Cardiac muscle cell (in vitro differentiated cells and primary cell): ENCODE data around the gene TBX6. TPM values are rescaled to one million over a fixed set of nuclear protein-coding genes. Genes with fewer than 3 reads are reported as not detected.

Experiments used
- DNase-seq, 2 donors: peaks; one replicate each; pipeline versions ENCODE4 v3.0.0 to v3.0.0-alpha.2; 2010 to 2017; ENCODE audit warnings: low read depth in 1 of 2, low spot score in 1 of 2
- H3K27ac ChIP-seq: fragments of 200-600 bp; sonication (generic); 2 replicates; pipeline ENCODE4 v1.5.1; 2016
- H3K27me3 ChIP-seq: fragments of 200-600 bp; sonication (generic); 2 replicates; pipeline ENCODE4 v1.6.0; 2016; ENCODE audit warnings: control low read depth
- H3K36me3 ChIP-seq: fragments of 200-600 bp; sonication (generic); 2 replicates; pipeline ENCODE4 v1.5.1; 2016; ENCODE audit warnings: control low read depth
- H3K4me1 ChIP-seq: fragments of 200-600 bp; sonication (generic); 2 replicates; pipeline ENCODE4 v1.8.1; 2017; ENCODE audit warnings: low read depth, mild to moderate bottlenecking, mixed run types
- H3K4me3 ChIP-seq: fragments of 200-600 bp; sonication (generic); 2 replicates; pipeline ENCODE4 v1.5.1; 2016; ENCODE audit warnings: mild to moderate bottlenecking
- H3K9me3 ChIP-seq: fragments of 200-600 bp; sonication (generic); 2 replicates; pipeline ENCODE4 v1.5.1; 2017; ENCODE audit warnings: low read depth, mild to moderate bottlenecking, control low read depth
- CTCF ChIP-seq: IDR thresholded peaks from 2 replicates; pipeline ENCODE4 v1.5.1; 2012; ENCODE audit warnings: low read depth, mild to moderate bottlenecking, low read length
- polyA plus RNA-seq: library from polyadenylated mRNA; unstranded; fragments of >200 nt; fragmentation: Nextera tagmentation; extraction: Ambion mirVana; gene quantifications from 2 replicates; pipeline ENCODE4 v1.2.1, GENCODE V29; 2016
- total RNA-seq: library from RNA; depleted of rRNA; stranded (reverse); fragments of >200 nt; gene quantifications from 2 replicates; pipeline ENCODE4 v1.2.3, GENCODE V29; 2016

TBX6 gene
- total and polyA plus RNA-seq, 2 experiments from 2014 or later = 2.2 to 5.0 TPM

- DNase-seq = no peak
- no peaks in the 10 kb centered on the region for H3K27me3 ChIP-seq
- peaks cover 5% of the 10 kb centered on the region for H3K4me1 ChIP-seq
- TF ChIP-seq CTCF = no peak
- peak overlapping the region; percentile 37 for H3K4me3 ChIP-seq
- no peaks in the 10 kb centered on the region for H3K36me3 ChIP-seq
- H3K27ac ChIP-seq = peak overlapping the region; percentile 81
- no peaks in the 10 kb centered on the region for H3K9me3 ChIP-seq
Measured at GRCh38 chr16:30095166-30096078, 3.7 kb upstream of the TBX6 start.

GRCh38 chr16:30094541-30095165, 2.9 kb upstream of the TBX6 start:
- Histone ChIP-seq H3K9me3 (no peaks in the 10 kb centered on the region), H3K4me1 (peaks cover 5% of the 10 kb centered on the region), H3K4me3 (no peak overlapping the region), H3K27ac (no peak overlapping the region), H3K27me3 (no peaks in the 10 kb centered on the region), H3K36me3 (no peaks in the 10 kb centered on the region)
- DNase-seq = no peak
- TF ChIP-seq CTCF = no peak

GRCh38 chr16:30092373-30093010, 768 bp upstream of the TBX6 start:
- peak; percentile 69 to 84 for DNase-seq
- peak; percentile 75 for TF ChIP-seq CTCF
- Histone ChIP-seq H3K4me1 (peaks cover 5% of the 10 kb centered on the region), H3K27ac (no peak overlapping the region), H3K4me3 (peak overlapping the region; percentile 21), H3K27me3 (no peaks in the 10 kb centered on the region), H3K36me3 (no peaks in the 10 kb centered on the region), H3K9me3 (no peaks in the 10 kb centered on the region)

GRCh38 chr16:30090610-30091331, 953 bp downstream of the TBX6 start:
- H3K9me3 ChIP-seq = no peaks in the 10 kb centered on the region
- H3K4me3 ChIP-seq = no peak overlapping the region
- TF ChIP-seq CTCF = no peak
- H3K36me3 ChIP-seq = no peaks in the 10 kb centered on the region
- H3K27me3 ChIP-seq = no peaks in the 10 kb centered on the region
- no peak for DNase-seq
- H3K27ac ChIP-seq = no peak overlapping the region
- H3K4me1 ChIP-seq = peaks cover 5% of the 10 kb centered on the region
